ENCODE data around the gene MTUS2. TPM values are rescaled to one million over a fixed set of nuclear protein-coding genes. Genes with fewer than 3 reads are reported as not detected.

MTUS2 gene
- total RNA-seq, 1 experiment from 2014 or later, result not detected

- Histone ChIP-seq H3K27ac (ENCODE audit: low read length) (no peak overlapping the region), H3K9ac (ENCODE audit: low read length) (no peak overlapping the region), H4K20me1 (ENCODE audit: low read length) (no peaks in the 10 kb centered on the region), H3K79me2 (ENCODE audit: low read length) (no peaks in the 10 kb centered on the region), H3K4me1 (ENCODE audit: insufficient read depth, low read length) (no peaks in the 10 kb centered on the region), H3K4me2 (ENCODE audit: low read length) (no peak overlapping the region), H3K27me3 (ENCODE audit: low read length) (peaks cover 23% of the 10 kb centered on the region; the same call in 1 of the 2 replicates), H3K36me3 (ENCODE audit: low read depth, low read length) (no peaks in the 10 kb centered on the region), H3F3A (ENCODE audit: low read length, unreplicated experiment) (no peaks in the 10 kb centered on the region), H2AFZ (ENCODE audit: low read length) (no peak overlapping the region), H3K9me3 (ENCODE audit: low read length) (no peaks in the 10 kb centered on the region), H3K4me3 (ENCODE audit: low read length) (no peak overlapping the region), H3K9me2 (replicated peaks; ENCODE audit: low read length) (no peaks in the 10 kb centered on the region)
- intact Hi-C loops (cut with micrococcal nuclease), result no loop called here
- CTCF ChIA-PET, result no interaction called here
- TF ChIP-seq CTCF (conservative IDR thresholded peaks at IDR 0.05; ENCODE audit: low read depth, low read length), result peak; percentile 28; the same call in 1 of the 2 replicates
- TF ChIP-seq EZH2 (IDR thresholded peaks at IDR 0.05; ENCODE audit: low read length, unreplicated experiment), result no peak
- TF ChIP-seq EZH2phosphoT487 (IDR thresholded peaks at IDR 0.05; ENCODE audit: borderline replicate concordance, low read length), result no peak
- no TSS peak for BruUV-seq (replicated peaks)
- no peak for ATAC-seq
- POLR2A ChIA-PET (ENCODE audit: unreplicated experiment), result no interaction called here
- DNase-seq, result no peak
Observed at GRCh38 chr13:29418026-29418425, 597.9 kb downstream of the MTUS2 start.

GRCh38 chr13:29421118-29421517, 601.0 kb downstream of the MTUS2 start:
- no peaks in the 10 kb centered on the region for H4K20me1 ChIP-seq (ENCODE audit: low read length)
- no peak for TF ChIP-seq CTCF (conservative IDR thresholded peaks at IDR 0.05; ENCODE audit: low read depth, low read length)
- TF ChIP-seq EZH2phosphoT487 (IDR thresholded peaks at IDR 0.05; ENCODE audit: borderline replicate concordance, low read length), result no peak
- no peak for TF ChIP-seq EZH2 (IDR thresholded peaks at IDR 0.05; ENCODE audit: low read length, unreplicated experiment)
- ATAC-seq (no peak), DNase-seq (no peak)
- H3K9me3 ChIP-seq (ENCODE audit: low read length), result no peaks in the 10 kb centered on the region
- H3K36me3 ChIP-seq (ENCODE audit: low read depth, low read length), result no peaks in the 10 kb centered on the region
- no peak overlapping the region for H3K4me3 ChIP-seq (ENCODE audit: low read length)
- H3K4me2 ChIP-seq (ENCODE audit: low read length), result no peak overlapping the region
- no peak overlapping the region for H2AFZ ChIP-seq (ENCODE audit: low read length)
- ChIA-PET POLR2A (ENCODE audit: unreplicated experiment) (no interaction called here), CTCF (no interaction called here)
- intact Hi-C loops (cut with micrococcal nuclease), result no loop called here
- H3F3A ChIP-seq (ENCODE audit: low read length, unreplicated experiment), result no peaks in the 10 kb centered on the region
- no TSS peak for BruUV-seq (replicated peaks)
- no peak overlapping the region for H3K27ac ChIP-seq (ENCODE audit: low read length)
- H3K4me1 ChIP-seq (ENCODE audit: insufficient read depth, low read length), result no peaks in the 10 kb centered on the region
- H3K9me2 ChIP-seq (replicated peaks; ENCODE audit: low read length), result no peaks in the 10 kb centered on the region
- no peak overlapping the region for H3K9ac ChIP-seq (ENCODE audit: low read length)
- H3K27me3 ChIP-seq (ENCODE audit: low read length), result peaks cover 31% of the 10 kb centered on the region
- H3K79me2 ChIP-seq (ENCODE audit: low read length), result no peaks in the 10 kb centered on the region

GRCh38 chr13:29422015-29422414, 601.9 kb downstream of the MTUS2 start:
- Histone ChIP-seq H3K4me3 (ENCODE audit: low read length) (no peak overlapping the region), H3K9ac (ENCODE audit: low read length) (no peak overlapping the region), H3K4me1 (ENCODE audit: insufficient read depth, low read length) (no peaks in the 10 kb centered on the region)

More at GRCh38 chr13:29422015-29422414, 601.9 kb downstream of the MTUS2 start:
- POLR2A ChIA-PET (ENCODE audit: unreplicated experiment), result no interaction called here
- Histone ChIP-seq H4K20me1 (ENCODE audit: low read length) (no peaks in the 10 kb centered on the region), H3K79me2 (ENCODE audit: low read length) (no peaks in the 10 kb centered on the region), H3K4me2 (ENCODE audit: low read length) (no peak overlapping the region), H2AFZ (ENCODE audit: low read length) (no peak overlapping the region), H3K27ac (ENCODE audit: low read length) (no peak overlapping the region), H3K9me2 (replicated peaks; ENCODE audit: low read length) (no peaks in the 10 kb centered on the region), H3K36me3 (ENCODE audit: low read depth, low read length) (no peaks in the 10 kb centered on the region), H3F3A (ENCODE audit: low read length, unreplicated experiment) (no peaks in the 10 kb centered on the region), H3K9me3 (ENCODE audit: low read length) (no peaks in the 10 kb centered on the region), H3K27me3 (ENCODE audit: low read length) (peaks cover 40% of the 10 kb centered on the region)
- BruUV-seq (replicated peaks), result no TSS peak
- CTCF ChIA-PET, result no interaction called here
- TF ChIP-seq EZH2 (IDR thresholded peaks at IDR 0.05; ENCODE audit: low read length, unreplicated experiment) (no peak), EZH2phosphoT487 (IDR thresholded peaks at IDR 0.05; ENCODE audit: borderline replicate concordance, low read length) (no peak), CTCF (conservative IDR thresholded peaks at IDR 0.05; ENCODE audit: low read depth, low read length) (no peak)
- no peak for ATAC-seq
- no peak for DNase-seq
- intact Hi-C loops (cut with micrococcal nuclease), result no loop called here
